HUDEP-2 (cell line): ENCODE data around the gene MVB12B.
"Not testable (repeated sequence)": the region's sequence is repeated elsewhere in the genome, so short reads cannot be mapped to it uniquely, and the experiment has no call there.

ENCODE experiments used
- DNase-seq, 76 experiments: peaks; one replicate each; lab custom pipeline; 2025; ENCODE audit not compliant: unreplicated experiment in 76 of 76; lab: John Stamatoyannopoulos, UW

MVB12B gene

GRCh38 chr9:126527109-126527825 lies 200.6 kb downstream of the MVB12B start:
- DNase-seq, result no peak

GRCh38 chr9:126528111-126528510 lies 201.5 kb downstream of the MVB12B start:
- no peak for DNase-seq

GRCh38 chr9:126528915-126529314 lies 202.3 kb downstream of the MVB12B start:
- DNase-seq, result no peak

- no peak for DNase-seq
These were observed 204.5 kb downstream of the MVB12B start for GRCh38 chr9:126531035-126531571.

GRCh38 chr9:126531591-126531990 lies 205.0 kb downstream of the MVB12B start:
- no peak for DNase-seq

- no peak for DNase-seq
These were observed 205.4 kb downstream of the MVB12B start for GRCh38 chr9:126532019-126532462.

GRCh38 chr9:126532489-126532888 lies 205.9 kb downstream of the MVB12B start:
- DNase-seq, result no peak

GRCh38 chr9:126532951-126533925 lies 206.6 kb downstream of the MVB12B start:
- no peak for DNase-seq

GRCh38 chr9:126533926-126534310 lies 207.3 kb downstream of the MVB12B start:
- no peak for DNase-seq

GRCh38 chr9:126534431-126535186 lies 208.0 kb downstream of the MVB12B start:
- no peak for DNase-seq

- DNase-seq, result no peak
These were observed 209.5 kb downstream of the MVB12B start for GRCh38 chr9:126536131-126536530.

- DNase-seq, result no peak
These were observed 210.3 kb downstream of the MVB12B start for GRCh38 chr9:126536841-126537465.

- DNase-seq, result no peak
These were observed 211.9 kb downstream of the MVB12B start for GRCh38 chr9:126538550-126538949.

- DNase-seq, result not testable (repeated sequence)
These were observed 213.8 kb downstream of the MVB12B start for GRCh38 chr9:126540398-126540797.

GRCh38 chr9:126543490-126543889 lies 216.9 kb downstream of the MVB12B start:
- DNase-seq, result no peak

- DNase-seq, result no peak
These were observed 218.5 kb downstream of the MVB12B start for GRCh38 chr9:126545106-126545505.

GRCh38 chr9:126546036-126546435 lies 219.4 kb downstream of the MVB12B start:
- DNase-seq, result no peak

GRCh38 chr9:126548312-126548711 lies 221.7 kb downstream of the MVB12B start:
- DNase-seq, result no peak

GRCh38 chr9:126549246-126550006 lies 222.8 kb downstream of the MVB12B start:
- no peak for DNase-seq
